Renal cortical epithelial cell (primary cell): ENCODE data around the gene CHGA. TPM values are rescaled to one million over a fixed set of nuclear protein-coding genes. Genes with fewer than 3 reads are reported as not detected.

ENCODE experiments used
- DNase-seq: peaks from one replicate; pipeline ENCODE4 v3.0.0-alpha.2; 2011; ENCODE audit warnings: low read depth
- total RNA-seq: library from RNA; depleted of rRNA; stranded (reverse); fragments of >200 nt; gene quantifications from 2 replicates; pipeline ENCODE4 v1.2.3, GENCODE V29; 2014

CHGA gene
- total RNA-seq, 1 donor from 2014 or later = not detected

- DNase-seq = no peak
Observed at GRCh38 chr14:92930737-92931602, 8.0 kb downstream of the CHGA start.

GRCh38 chr14:92931681-92932447 is 8.9 kb downstream of the CHGA start:
- no peak for DNase-seq

GRCh38 chr14:92932448-92933395 is 9.8 kb downstream of the CHGA start:
- DNase-seq = no peak

GRCh38 chr14:92933481-92933880 is 10.5 kb downstream of the CHGA start:
- DNase-seq = no peak

- DNase-seq = no peak
Observed at GRCh38 chr14:92934196-92935085, 11.5 kb downstream of the CHGA start.

GRCh38 chr14:92935446-92935845 is 12.5 kb downstream of the CHGA start:
- no peak for DNase-seq

GRCh38 chr14:92936085-92936484 is 13.1 kb downstream of the CHGA start:
- no peak for DNase-seq

- no peak for DNase-seq
Observed at GRCh38 chr14:92937051-92937937, 14.3 kb downstream of the CHGA start.

- DNase-seq = no peak
Observed at GRCh38 chr14:92938235-92938875, 15.4 kb downstream of the CHGA start.

- DNase-seq = no peak
Observed at GRCh38 chr14:92938890-92939671, 16.1 kb downstream of the CHGA start.

GRCh38 chr14:92939699-92940098 is 16.7 kb downstream of the CHGA start:
- no peak for DNase-seq

GRCh38 chr14:92940543-92940942 is 17.6 kb downstream of the CHGA start:
- no peak for DNase-seq

GRCh38 chr14:92941531-92941930 is 18.6 kb downstream of the CHGA start:
- DNase-seq = no peak

- DNase-seq = no peak
Observed at GRCh38 chr14:92942136-92942535, 19.2 kb downstream of the CHGA start.

GRCh38 chr14:92942576-92942975 is 19.6 kb downstream of the CHGA start:
- DNase-seq = no peak

- no peak for DNase-seq
Observed at GRCh38 chr14:92942976-92943710, 20.2 kb downstream of the CHGA start.

GRCh38 chr14:92943855-92944570 is 21.1 kb downstream of the CHGA start:
- DNase-seq = no peak
